ENCODE results near the gene F12.

GRCh38 chr5:177431317-177432142, 22.2 kb upstream of the F12 start:
- TF ChIP-seq CTCF (conservative IDR thresholded peaks at IDR 0.05; ENCODE audit: low read length), result no peak
- no peak for TF ChIP-seq EZH2phosphoT487 (IDR thresholded peaks at IDR 0.05; ENCODE audit: borderline replicate concordance, low read depth, low read length)
